Activated CD8-positive, alpha-beta memory T cell treated with anti-CD3 and anti-CD28 coated beads, Interleukin-2, amount 50 U/mL, for 24 hours (primary cell): ENCODE data around the gene SREBF2.
"Not testable (repeated sequence)": the region's sequence is repeated elsewhere in the genome, so short reads cannot be mapped to it uniquely, and the experiment has no call there.

Experiments
- DNase-seq: peaks from one replicate; pipeline ENCODE4 v3.0.0-alpha.2; 2020; ENCODE audit errors: extremely low read depth

Gene SREBF2

GRCh38 chr22:41842996-41843970 is 10.4 kb downstream of the SREBF2 start:
- no peak for DNase-seq

- DNase-seq, result no peak
Measured at GRCh38 chr22:41844036-41844435, 11.1 kb downstream of the SREBF2 start.

GRCh38 chr22:41844513-41844912 is 11.6 kb downstream of the SREBF2 start:
- DNase-seq, result no peak

GRCh38 chr22:41845380-41846267 is 12.7 kb downstream of the SREBF2 start:
- DNase-seq, result no peak

- DNase-seq, result no peak
Measured at GRCh38 chr22:41846268-41846987, 13.5 kb downstream of the SREBF2 start.

- DNase-seq, result no peak
Measured at GRCh38 chr22:41847300-41847699, 14.4 kb downstream of the SREBF2 start.

- DNase-seq, result no peak
Measured at GRCh38 chr22:41848468-41848867, 15.6 kb downstream of the SREBF2 start.

GRCh38 chr22:41856469-41856868 is 23.6 kb downstream of the SREBF2 start:
- DNase-seq, result no peak

GRCh38 chr22:41857155-41857859 is 24.4 kb downstream of the SREBF2 start:
- peak; percentile 69 for DNase-seq

GRCh38 chr22:41857860-41858199 is 24.9 kb downstream of the SREBF2 start:
- DNase-seq, result no peak

- DNase-seq, result no peak
Measured at GRCh38 chr22:41862160-41862529, 29.2 kb downstream of the SREBF2 start.

- no peak for DNase-seq
Measured at GRCh38 chr22:41862530-41863266, 29.8 kb downstream of the SREBF2 start.

GRCh38 chr22:41863472-41863871 is 30.6 kb downstream of the SREBF2 start:
- DNase-seq, result no peak

GRCh38 chr22:41868556-41868955 is 35.7 kb downstream of the SREBF2 start:
- DNase-seq, result no peak

- not testable (repeated sequence) for DNase-seq
Measured at GRCh38 chr22:41870081-41870480, 37.2 kb downstream of the SREBF2 start.

- DNase-seq, result no peak
Measured at GRCh38 chr22:41870786-41871185, 37.9 kb downstream of the SREBF2 start.

- no peak for DNase-seq
Measured at GRCh38 chr22:41873391-41873790, 40.5 kb downstream of the SREBF2 start.

GRCh38 chr22:41874090-41874489 is 41.2 kb downstream of the SREBF2 start:
- no peak for DNase-seq

- DNase-seq, result no peak
Measured at GRCh38 chr22:41875531-41876270, 42.8 kb downstream of the SREBF2 start.

- DNase-seq, result no peak
Measured at GRCh38 chr22:41876275-41876674, 43.4 kb downstream of the SREBF2 start.
